ENCODE results near the gene CPLX1.
A peak's percentile ranks its signal among the peaks of the same experiment; 100 is the strongest.
"Not testable (repeated sequence)": the region's sequence is repeated elsewhere in the genome, so short reads cannot be mapped to it uniquely, and the experiment has no call there.

CPLX1 gene

DNA sequence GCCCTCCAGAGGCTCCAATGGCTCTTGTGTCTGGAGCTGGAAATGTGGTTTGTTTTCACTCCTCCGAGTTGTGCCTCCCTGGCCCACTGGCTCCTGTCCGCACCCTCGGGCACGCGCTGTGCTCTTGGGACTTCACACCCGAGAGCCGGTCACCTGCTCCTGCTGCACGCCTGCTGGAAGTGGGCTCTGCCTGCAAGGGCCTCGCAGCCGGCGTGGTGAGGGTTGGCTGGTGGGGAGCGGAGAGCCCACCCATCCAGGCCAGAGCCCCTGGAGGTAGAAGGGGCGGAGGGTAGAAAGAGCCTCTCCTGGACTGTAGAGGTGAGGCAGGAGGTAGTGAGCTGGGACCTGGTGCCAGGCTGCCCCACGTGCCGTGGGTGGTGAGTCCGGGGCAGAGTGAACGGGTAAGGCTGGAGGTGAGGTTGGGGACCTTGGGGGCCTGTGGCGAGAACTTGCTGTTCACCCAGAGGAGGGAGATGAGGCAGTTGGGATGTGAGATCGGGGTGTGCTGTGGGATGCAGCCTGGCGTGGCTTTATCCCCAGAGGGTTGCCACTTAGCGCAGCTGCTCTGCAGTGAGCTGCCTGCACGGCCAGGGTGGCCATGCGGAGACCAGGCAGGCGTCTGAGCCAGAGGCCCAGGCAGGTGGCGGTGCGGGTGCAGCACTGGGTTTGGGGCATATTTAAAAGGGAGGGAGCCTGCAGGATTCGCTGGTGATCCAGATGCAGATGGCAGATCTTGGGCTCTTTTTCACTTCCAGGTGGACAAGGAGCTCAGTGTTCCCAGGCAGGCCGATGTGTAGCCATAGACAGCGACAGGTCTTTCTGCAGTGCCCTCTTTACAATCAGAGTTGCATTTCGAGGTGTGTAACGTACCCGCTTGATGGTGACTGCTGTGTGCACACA, 71.5 kb downstream of the CPLX1 start:
- no peak for DNase-seq (ENCODE audit: low spot score)

DNA sequence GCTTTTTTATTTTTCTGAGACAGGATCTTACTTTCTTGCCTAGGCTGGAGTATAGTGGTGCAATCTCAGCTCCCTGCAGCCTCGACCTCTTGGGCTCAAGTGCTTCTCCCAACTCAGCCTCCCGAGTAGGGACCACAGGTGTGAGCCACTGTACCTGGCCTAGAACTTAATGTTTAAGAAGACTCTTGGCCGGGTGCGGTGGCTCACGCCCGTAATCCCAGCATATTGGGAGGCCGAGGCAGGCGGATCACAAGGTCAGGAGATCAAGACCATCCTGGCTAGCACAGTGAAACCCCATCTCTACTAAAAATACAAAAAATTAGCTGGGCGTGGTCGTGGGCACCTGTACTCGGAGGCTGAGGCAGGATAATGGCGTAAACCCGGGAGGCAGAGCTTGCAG, 72.7 kb downstream of the CPLX1 start:
- not testable (repeated sequence) for DNase-seq (ENCODE audit: low spot score)

GRCh38 chr4:752196-752861, 73.6 kb downstream of the CPLX1 start:
- no peak for DNase-seq (ENCODE audit: low spot score)

DNA sequence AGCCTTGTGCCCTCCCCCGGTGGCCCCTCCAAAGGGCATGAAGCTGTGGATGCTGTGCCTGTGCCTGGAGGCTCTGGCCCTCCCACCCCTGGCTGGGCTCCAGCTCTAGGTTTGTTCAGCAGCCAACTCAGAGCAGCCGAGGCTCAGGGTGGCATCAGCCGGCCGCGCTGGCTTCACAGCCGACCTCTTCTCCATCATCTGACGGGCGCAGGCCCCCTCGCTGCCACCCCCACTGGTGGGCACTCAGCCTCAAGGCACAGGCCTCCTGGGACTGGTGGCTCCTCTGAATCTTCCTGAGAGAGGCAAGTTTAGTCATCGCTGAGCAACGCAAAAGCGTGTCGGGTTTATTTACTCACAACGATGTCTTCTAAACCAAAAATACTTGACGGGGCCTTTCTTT, 74.3 kb downstream of the CPLX1 start:
- DNase-seq (ENCODE audit: low spot score): no peak

DNA sequence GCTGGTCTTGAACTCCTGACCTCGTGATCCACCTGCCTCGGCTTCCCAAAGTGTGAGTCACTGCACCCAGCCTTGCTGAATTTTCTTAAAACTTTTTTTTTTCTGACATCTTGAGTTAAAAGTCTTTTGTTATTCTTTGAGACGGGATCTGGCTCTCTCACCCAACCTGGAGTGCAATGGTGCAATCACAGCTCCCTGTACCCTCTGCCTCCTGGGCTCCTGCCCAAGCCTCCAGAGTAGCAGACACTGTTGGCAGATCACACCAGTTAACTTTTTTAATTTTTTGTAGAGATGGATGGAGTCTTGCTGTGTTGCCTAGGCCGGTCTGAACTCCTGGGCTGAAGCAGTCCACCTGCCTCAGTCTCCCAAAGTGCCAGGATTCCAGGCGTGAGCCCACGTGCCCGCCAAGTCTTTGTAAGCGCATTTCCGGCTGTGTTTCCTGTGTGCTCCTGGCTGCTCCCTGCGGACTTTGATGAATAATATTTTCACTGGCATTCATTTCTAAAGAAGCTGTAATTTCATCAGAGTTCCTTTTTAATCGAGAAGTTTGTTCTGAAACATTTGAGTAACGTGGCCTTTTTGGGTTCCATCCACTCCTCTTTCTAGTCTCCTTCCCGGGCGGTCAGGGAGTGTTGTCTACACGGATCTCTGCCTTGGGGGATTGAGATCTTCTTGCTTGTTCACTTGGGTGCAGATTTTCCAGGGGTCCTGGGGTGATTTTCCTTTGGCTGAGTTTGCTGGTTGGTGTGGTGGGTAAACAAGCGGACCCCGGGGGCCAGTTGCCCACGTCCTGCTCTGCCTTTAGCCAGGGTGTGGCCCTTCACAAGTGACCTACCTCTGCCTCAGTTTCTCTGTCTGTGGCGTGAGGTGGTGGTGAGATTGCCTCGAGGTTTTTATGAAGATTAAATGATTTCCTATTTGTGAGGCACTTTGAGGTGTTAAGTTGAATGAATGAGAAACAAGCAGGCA, 75.9 kb downstream of the CPLX1 start:
- no peak for DNase-seq (ENCODE audit: low spot score)

- no peak for DNase-seq (ENCODE audit: low spot score)
These were observed 77.5 kb downstream of the CPLX1 start for GRCh38 chr4:748461-748860.

GRCh38 chr4:747546-748170, 78.3 kb downstream of the CPLX1 start:
- DNase-seq (ENCODE audit: low spot score): no peak

GRCh38 chr4:744212-744841, 81.6 kb downstream of the CPLX1 start:
- no peak for DNase-seq (ENCODE audit: low spot score)

GRCh38 chr4:743463-744211, 82.3 kb downstream of the CPLX1 start:
- DNase-seq (ENCODE audit: low spot score): no peak

DNA sequence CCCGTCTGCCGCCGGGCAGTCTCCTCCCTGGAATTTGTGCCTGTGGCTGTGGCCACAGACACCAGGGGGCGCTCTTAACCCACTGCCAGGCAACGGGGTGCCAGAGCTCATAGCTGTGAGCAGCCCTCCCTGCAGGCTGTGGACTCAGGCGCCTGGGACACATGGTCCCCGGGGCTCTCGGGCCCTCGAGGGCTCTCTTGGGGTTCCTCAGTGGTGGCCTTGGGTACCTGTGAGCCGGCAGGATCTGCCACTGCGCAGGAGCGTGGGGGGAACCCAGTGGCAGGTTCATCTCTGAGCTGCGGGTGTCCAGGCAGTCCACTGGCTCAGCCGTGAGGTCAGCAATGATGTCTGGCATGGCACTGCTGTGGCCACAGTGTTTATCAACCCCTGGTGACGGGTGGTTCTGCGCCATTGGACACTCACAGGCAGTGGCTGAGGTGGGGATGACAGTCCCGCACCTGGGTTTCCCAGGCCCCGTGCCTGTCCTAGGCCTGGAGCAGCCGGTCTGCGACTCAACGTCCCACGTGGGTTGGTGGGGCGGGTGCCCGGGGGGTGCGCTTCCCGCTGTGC, 83.1 kb downstream of the CPLX1 start:
- peak; percentile 54 for DNase-seq (ENCODE audit: low spot score)

GRCh38 chr4:742096-742741, 83.7 kb downstream of the CPLX1 start:
- no peak for DNase-seq (ENCODE audit: low spot score)

DNA sequence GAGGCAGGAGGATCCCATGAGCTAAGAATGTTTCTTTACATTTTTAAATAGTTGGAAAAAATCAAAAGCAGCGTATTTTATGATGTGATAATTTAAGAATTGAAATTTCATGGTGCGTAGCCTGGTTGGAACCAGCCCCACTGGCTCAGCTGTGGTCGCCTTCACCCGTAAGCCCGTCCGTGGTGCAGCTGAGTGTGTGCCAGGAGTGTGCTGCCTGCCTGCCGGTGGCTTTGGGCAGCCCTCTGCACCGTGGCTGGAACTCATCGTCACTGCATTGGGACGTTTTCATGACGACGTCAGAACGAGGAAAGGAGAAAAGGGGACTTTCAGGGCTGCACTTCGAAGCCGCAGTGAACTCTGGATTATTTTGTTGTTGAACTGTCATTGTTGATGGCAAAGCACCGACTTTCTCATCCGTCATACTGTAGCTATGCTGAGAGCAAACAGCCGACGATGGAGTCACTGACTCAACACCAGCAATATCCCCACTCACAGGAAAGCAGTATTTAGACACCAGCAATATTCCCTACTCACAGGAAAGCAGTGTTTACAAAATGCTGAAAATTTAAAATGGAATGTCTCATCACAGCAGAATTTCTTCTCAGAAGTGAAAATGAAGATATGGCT, 85.2 kb downstream of the CPLX1 start:
- no peak for DNase-seq (ENCODE audit: low spot score)

DNA sequence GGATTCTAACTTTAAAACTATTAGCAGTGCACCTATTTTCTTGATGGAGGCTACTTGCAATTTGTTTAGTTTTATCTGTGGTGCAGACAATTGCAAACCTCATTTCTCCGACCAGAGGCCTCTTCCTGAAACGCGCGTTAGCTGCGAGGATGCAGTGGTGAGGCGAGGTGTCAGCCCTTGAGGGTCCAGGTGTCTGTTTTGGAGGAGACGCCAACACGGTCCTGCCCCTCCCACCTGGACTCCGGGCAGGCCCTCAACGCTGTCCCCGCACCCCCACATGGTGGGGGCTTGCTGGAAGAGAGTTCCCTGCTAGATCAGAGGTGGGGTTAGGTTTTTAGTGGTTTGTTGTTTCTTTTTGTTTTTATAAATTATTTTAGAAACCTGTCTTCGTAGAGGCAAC, 85.9 kb downstream of the CPLX1 start:
- DNase-seq (ENCODE audit: low spot score): no peak

DNA sequence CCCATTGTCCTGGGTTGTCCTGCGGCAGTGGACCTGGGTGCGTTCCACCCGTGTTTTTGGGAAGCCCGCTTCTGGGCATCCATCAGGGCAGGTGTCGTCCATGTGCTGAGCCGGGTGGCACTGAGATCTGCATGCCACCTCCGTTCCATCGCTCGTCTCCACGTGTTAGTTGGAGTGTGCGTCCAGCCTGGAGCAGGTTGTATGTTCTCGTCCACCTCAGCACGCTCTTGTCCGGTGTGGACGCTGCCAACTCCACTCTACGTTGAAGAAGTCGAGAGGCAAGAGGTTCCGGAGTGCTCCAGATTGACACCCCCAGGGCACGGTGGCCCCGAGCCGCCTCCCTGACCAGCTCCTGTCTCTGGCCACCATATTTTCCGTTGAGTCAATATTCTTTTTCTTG, 86.4 kb downstream of the CPLX1 start:
- DNase-seq (ENCODE audit: low spot score): no peak

DNA sequence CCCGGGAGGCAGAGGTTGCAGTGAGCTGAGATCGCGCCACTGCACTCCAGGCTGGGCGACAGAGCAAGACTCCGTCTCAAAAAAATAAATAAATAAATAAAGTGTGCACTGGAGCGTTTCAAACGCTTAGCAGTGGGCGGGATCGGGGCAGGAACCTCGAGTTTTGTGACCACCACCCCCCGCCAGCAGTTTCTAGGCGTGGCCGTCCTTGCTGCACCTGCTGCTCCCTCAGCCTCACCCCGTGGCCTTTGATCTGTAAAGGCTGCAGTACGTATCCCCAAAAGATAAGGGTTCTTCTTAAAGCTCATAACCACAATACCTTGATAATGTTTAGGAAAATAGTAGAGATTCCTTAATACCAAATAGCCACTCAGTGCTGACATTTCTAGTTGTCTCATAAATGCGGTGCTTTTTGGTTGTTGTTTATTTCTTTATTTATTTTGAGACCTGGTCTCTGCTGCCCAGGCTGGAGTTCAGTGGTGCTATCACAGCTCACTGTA, 87.1 kb downstream of the CPLX1 start:
- DNase-seq (ENCODE audit: low spot score): no peak

DNA sequence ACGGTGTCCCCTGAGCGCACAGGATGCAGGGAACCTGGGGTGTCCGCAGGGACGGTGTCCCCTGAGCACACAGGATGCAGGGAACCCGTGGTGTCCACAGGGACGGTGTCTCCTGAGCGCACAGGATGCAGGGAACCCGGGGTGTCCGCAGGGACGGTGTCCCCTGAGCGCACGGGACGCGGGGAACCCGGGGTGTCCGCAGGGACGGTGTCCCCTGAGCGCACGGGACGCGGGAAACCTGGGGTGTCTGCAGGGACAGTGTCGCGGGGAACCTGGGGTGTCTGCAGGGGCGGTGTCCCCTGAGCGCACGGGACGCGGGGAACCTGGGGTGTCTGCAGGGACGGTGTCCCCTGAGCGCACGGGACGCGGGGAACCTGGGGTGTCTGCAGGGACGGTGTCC, 89.4 kb downstream of the CPLX1 start:
- not testable (repeated sequence) for DNase-seq (ENCODE audit: low spot score)

DNA sequence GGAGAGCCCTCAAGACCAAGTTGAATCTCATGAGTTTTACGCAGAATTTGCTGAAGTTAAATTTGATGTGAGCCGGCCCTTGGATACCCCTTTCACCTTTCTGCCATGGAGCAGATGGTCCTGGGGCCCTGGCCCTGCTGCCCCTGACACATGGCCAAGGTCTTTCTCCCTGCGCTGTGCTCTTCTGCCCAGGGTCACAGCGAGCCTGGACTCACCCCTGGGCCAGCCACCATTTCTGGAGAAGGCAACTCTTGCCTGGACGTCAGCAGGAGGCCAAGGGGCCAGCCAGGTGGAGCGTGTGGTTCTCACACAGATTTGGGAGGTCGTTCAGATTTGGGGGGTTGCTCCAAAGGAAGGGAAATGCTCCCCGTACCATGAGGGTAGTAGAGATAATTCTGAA, 90.3 kb downstream of the CPLX1 start:
- no peak for DNase-seq (ENCODE audit: low spot score)

Data from COLO829 (cell line).